Smooth muscle cell of the brain vasculature (primary cell): ENCODE results near the gene SLC12A7.
"Not testable (repeated sequence)": the region's sequence is repeated elsewhere in the genome, so short reads cannot be mapped to it uniquely, and the experiment has no call there.

ENCODE experiments used
- DNase-seq: peaks from one replicate; pipeline ENCODE4 v3.0.0-alpha.2; 2012; ENCODE audit warnings: low read depth, low spot score

Gene SLC12A7

GRCh38 chr5:1035421-1036405 is 76.2 kb downstream of the SLC12A7 start:
- no peak for DNase-seq

- no peak for DNase-seq
Observed at GRCh38 chr5:1034986-1035385, 76.9 kb downstream of the SLC12A7 start.

GRCh38 chr5:1034421-1034905 is 77.4 kb downstream of the SLC12A7 start:
- DNase-seq: no peak

GRCh38 chr5:1033606-1034420 is 78.0 kb downstream of the SLC12A7 start:
- no peak for DNase-seq

- DNase-seq: no peak
Observed at GRCh38 chr5:1033178-1033577, 78.7 kb downstream of the SLC12A7 start.

GRCh38 chr5:1032551-1033027 is 79.3 kb downstream of the SLC12A7 start:
- no peak for DNase-seq

- DNase-seq: no peak
Observed at GRCh38 chr5:1032011-1032410, 79.9 kb downstream of the SLC12A7 start.

GRCh38 chr5:1031306-1031959 is 80.4 kb downstream of the SLC12A7 start:
- no peak for DNase-seq

- DNase-seq: no peak
Observed at GRCh38 chr5:1030801-1031271, 81.0 kb downstream of the SLC12A7 start.

GRCh38 chr5:1029945-1030625 is 81.8 kb downstream of the SLC12A7 start:
- no peak for DNase-seq

- DNase-seq: no peak
Observed at GRCh38 chr5:1029282-1029944, 82.5 kb downstream of the SLC12A7 start.

- DNase-seq: no peak
Observed at GRCh38 chr5:1028481-1029281, 83.2 kb downstream of the SLC12A7 start.

GRCh38 chr5:1027631-1028441 is 84.0 kb downstream of the SLC12A7 start:
- no peak for DNase-seq

- DNase-seq: no peak
Observed at GRCh38 chr5:1026700-1027621, 84.9 kb downstream of the SLC12A7 start.

- DNase-seq: not testable (repeated sequence)
Observed at GRCh38 chr5:1021969-1022336, 89.9 kb downstream of the SLC12A7 start.

- DNase-seq: no peak
Observed at GRCh38 chr5:1021136-1021968, 90.5 kb downstream of the SLC12A7 start.
